ENCODE measurements around the gene OTUD5. TPM values are rescaled to one million over a fixed set of nuclear protein-coding genes. Genes with fewer than 3 reads are reported as not detected.

OTUD5 gene
- total and polyA plus RNA-seq, 2 of the 13 experiments (the other 11 are each of a cell fraction or from before 2014, with no cell fraction given), result 18.4 to 42.2 TPM

DNA sequence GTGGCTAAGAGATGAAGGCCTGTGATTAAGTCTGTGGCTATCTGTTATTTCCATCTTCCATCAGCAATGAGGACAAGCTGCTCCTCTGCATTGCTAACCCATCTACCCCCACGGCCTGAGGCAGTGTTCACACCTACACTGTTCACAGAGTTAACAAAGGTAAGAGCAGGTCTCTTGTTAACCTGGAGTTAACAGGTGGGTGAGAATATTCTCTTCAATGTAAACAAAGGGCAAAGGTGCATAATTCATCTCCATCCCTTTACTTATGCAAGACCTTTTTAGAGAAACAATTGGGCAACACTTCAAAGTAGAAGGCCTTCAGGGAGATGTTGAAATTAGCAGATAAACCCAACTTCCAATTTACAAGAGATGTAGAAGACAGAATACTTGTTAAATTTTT, 48.8 kb downstream of the OTUD5 start (continued):
- TF ChIP-seq, protein P1, sequence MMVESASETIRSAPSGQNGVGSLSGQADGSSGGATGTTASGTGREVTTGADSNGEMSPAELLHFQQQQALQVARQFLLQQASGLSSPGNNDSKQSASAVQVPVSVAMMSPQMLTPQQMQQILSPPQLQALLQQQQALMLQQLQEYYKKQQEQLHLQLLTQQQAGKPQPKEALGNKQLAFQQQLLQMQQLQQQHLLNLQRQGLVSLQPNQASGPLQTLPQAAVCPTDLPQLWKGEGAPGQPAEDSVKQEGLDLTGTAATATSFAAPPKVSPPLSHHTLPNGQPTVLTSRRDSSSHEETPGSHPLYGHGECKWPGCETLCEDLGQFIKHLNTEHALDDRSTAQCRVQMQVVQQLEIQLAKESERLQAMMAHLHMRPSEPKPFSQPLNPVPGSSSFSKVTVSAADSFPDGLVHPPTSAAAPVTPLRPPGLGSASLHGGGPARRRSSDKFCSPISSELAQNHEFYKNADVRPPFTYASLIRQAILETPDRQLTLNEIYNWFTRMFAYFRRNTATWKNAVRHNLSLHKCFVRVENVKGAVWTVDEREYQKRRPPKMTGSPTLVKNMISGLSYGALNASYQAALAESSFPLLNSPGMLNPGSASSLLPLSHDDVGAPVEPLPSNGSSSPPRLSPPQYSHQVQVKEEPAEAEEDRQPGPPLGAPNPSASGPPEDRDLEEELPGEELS (CRISPR knock-in tag; IDR thresholded peaks at IDR 0.05), result 0 out of 2 replicates have a peak, but pooled peaks have one; percentile 19
- TF ChIP-seq MATR3 (CRISPR knock-in tag; IDR thresholded peaks at IDR 0.05) (no peak), KLF15 (CRISPR knock-in tag; IDR thresholded peaks at IDR 0.05; ENCODE audit: borderline replicate concordance) (no peak), RAD51 (IDR thresholded peaks at IDR 0.05; ENCODE audit: borderline replicate concordance) (no peak), CEBPB (IDR thresholded peaks at IDR 0.05; ENCODE audit: borderline replicate concordance, low read depth, low read length) (peak; percentile 64; the same call in 1 of the 2 replicates), ZNF546 (CRISPR knock-in tag; conservative IDR thresholded peaks at IDR 0.05) (no peak), ZNF564 (CRISPR knock-in tag; IDR thresholded peaks at IDR 0.05) (no peak), U2AF1 (optimal IDR thresholded peaks at IDR 0.05; ENCODE audit: low read depth, low read length) (no peak), SIN3B (IDR thresholded peaks at IDR 0.05; ENCODE audit: low read length) (no peak), SP2 (CRISPR knock-in tag; IDR thresholded peaks at IDR 0.05) (no peak), KDM5B (CRISPR knock-in tag; IDR thresholded peaks at IDR 0.05; ENCODE audit: borderline replicate concordance) (no peak), CREB1 (IDR thresholded peaks at IDR 0.05) (no peak), CREB1 (CRISPR knock-in tag; IDR thresholded peaks at IDR 0.05) (0 out of 2 replicates have a peak, but pooled peaks have one; percentile 16), KDM4B (CRISPR knock-in tag; IDR thresholded peaks at IDR 0.05) (no peak), NFKBIZ (CRISPR knock-in tag; IDR thresholded peaks at IDR 0.05) (no peak), TCF7 (IDR thresholded peaks at IDR 0.05; ENCODE audit: low read depth) (peak; percentile 75), STAG1 (CRISPR knock-in tag; IDR thresholded peaks at IDR 0.05) (no peak), NR2C2 (CRISPR knock-in tag; IDR thresholded peaks at IDR 0.05; ENCODE audit: borderline replicate concordance) (no peak)
- TF ChIP-seq, protein P2, sequence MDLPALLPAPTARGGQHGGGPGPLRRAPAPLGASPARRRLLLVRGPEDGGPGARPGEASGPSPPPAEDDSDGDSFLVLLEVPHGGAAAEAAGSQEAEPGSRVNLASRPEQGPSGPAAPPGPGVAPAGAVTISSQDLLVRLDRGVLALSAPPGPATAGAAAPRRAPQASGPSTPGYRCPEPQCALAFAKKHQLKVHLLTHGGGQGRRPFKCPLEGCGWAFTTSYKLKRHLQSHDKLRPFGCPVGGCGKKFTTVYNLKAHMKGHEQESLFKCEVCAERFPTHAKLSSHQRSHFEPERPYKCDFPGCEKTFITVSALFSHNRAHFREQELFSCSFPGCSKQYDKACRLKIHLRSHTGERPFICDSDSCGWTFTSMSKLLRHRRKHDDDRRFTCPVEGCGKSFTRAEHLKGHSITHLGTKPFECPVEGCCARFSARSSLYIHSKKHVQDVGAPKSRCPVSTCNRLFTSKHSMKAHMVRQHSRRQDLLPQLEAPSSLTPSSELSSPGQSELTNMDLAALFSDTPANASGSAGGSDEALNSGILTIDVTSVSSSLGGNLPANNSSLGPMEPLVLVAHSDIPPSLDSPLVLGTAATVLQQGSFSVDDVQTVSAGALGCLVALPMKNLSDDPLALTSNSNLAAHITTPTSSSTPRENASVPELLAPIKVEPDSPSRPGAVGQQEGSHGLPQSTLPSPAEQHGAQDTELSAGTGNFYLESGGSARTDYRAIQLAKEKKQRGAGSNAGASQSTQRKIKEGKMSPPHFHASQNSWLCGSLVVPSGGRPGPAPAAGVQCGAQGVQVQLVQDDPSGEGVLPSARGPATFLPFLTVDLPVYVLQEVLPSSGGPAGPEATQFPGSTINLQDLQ (CRISPR knock-in tag; IDR thresholded peaks at IDR 0.05), result no peak
- TF ChIP-seq, protein P3, sequence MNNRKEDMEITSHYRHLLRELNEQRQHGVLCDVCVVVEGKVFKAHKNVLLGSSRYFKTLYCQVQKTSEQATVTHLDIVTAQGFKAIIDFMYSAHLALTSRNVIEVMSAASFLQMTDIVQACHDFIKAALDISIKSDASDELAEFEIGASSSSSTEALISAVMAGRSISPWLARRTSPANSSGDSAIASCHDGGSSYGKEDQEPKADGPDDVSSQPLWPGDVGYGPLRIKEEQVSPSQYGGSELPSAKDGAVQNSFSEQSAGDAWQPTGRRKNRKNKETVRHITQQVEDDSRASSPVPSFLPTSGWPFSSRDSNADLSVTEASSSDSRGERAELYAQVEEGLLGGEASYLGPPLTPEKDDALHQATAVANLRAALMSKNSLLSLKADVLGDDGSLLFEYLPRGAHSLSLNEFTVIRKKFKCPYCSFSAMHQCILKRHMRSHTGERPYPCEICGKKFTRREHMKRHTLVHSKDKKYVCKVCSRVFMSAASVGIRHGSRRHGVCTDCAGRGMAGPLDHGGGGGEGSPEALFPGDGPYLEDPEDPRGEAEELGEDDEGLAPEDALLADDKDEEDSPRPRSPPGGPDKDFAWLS (CRISPR knock-in tag; IDR thresholded peaks at IDR 0.05; ENCODE audit: borderline replicate concordance), result no peak
- TF ChIP-seq, protein P4, sequence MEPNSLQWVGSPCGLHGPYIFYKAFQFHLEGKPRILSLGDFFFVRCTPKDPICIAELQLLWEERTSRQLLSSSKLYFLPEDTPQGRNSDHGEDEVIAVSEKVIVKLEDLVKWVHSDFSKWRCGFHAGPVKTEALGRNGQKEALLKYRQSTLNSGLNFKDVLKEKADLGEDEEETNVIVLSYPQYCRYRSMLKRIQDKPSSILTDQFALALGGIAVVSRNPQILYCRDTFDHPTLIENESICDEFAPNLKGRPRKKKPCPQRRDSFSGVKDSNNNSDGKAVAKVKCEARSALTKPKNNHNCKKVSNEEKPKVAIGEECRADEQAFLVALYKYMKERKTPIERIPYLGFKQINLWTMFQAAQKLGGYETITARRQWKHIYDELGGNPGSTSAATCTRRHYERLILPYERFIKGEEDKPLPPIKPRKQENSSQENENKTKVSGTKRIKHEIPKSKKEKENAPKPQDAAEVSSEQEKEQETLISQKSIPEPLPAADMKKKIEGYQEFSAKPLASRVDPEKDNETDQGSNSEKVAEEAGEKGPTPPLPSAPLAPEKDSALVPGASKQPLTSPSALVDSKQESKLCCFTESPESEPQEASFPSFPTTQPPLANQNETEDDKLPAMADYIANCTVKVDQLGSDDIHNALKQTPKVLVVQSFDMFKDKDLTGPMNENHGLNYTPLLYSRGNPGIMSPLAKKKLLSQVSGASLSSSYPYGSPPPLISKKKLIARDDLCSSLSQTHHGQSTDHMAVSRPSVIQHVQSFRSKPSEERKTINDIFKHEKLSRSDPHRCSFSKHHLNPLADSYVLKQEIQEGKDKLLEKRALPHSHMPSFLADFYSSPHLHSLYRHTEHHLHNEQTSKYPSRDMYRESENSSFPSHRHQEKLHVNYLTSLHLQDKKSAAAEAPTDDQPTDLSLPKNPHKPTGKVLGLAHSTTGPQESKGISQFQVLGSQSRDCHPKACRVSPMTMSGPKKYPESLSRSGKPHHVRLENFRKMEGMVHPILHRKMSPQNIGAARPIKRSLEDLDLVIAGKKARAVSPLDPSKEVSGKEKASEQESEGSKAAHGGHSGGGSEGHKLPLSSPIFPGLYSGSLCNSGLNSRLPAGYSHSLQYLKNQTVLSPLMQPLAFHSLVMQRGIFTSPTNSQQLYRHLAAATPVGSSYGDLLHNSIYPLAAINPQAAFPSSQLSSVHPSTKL (CRISPR knock-in tag; IDR thresholded peaks at IDR 0.05), result 0 out of 2 replicates have a peak, but pooled peaks have one; percentile 29
